ENCODE results near the gene MAN2B1.

- TF ChIP-seq CTCF (IDR thresholded peaks at IDR 0.05) (peak in 2 of 12 donors; percentile 17 to 22), POLR2A (IDR thresholded peaks at IDR 0.05) (peak; percentile 81 to 83)
Measured at GRCh38 chr19:12610540-12611360, 55.8 kb downstream of the MAN2B1 start, which contains the start of the genes ZNF490 and ZNF791.
